Stimulated activated effector memory CD8-positive, alpha-beta T cell treated with anti-CD3 and anti-CD28 coated beads, Interleukin-12 subunit alpha, Interleukin-12 subunit beta, amount 100 ng/mL, for 72 hours (primary cell): ENCODE measurements around the gene CROCC2.

Source experiments
- ATAC-seq: fragments of 150-1000 bp; cut with Tn5 transposase; 2 replicates; pipeline ENCODE4 v1.10.0; 2021
- DNase-seq, 2 donors: peaks; one replicate each; pipeline ENCODE4 v3.0.0; 2021 to 2022; ENCODE audit warnings: low spot score in 2 of 2
- H3K27ac Mint-ChIP-seq: one replicate; pipeline ENCODE4 v1.8.0; 2022; ENCODE audit warnings: mild to moderate bottlenecking, mixed read lengths
- H3K36me3 Mint-ChIP-seq: one replicate; pipeline ENCODE4 v1.8.0; 2022; ENCODE audit warnings: mild to moderate bottlenecking, mixed read lengths
- H3K4me1 Mint-ChIP-seq: one replicate; pipeline ENCODE4 v1.8.0; 2022; ENCODE audit warnings: mixed read lengths
- H3K4me3 Mint-ChIP-seq: one replicate; pipeline ENCODE4 v1.8.0; 2022; ENCODE audit warnings: mild to moderate bottlenecking, mixed read lengths
- H3K9me3 Mint-ChIP-seq: one replicate; pipeline ENCODE4 v1.8.0; 2022; ENCODE audit warnings: mixed read lengths

The CROCC2 gene

GRCh38 chr2:240981871-240982800, 76.0 kb downstream of the CROCC2 start:
- peak; percentile 16 for ATAC-seq
- no peaks in the 10 kb centered on the region for H3K9me3 Mint-ChIP-seq
- no peak overlapping the region for H3K4me3 Mint-ChIP-seq
- DNase-seq = no peak
- H3K36me3 Mint-ChIP-seq = no peaks in the 10 kb centered on the region
- no peak overlapping the region for H3K27ac Mint-ChIP-seq
- peaks cover 5% of the 10 kb centered on the region for H3K4me1 Mint-ChIP-seq

GRCh38 chr2:240982821-240983281, 76.7 kb downstream of the CROCC2 start:
- DNase-seq = no peak

GRCh38 chr2:240983361-240983995, 77.3 kb downstream of the CROCC2 start:
- no peak overlapping the region for H3K4me3 Mint-ChIP-seq
- peaks cover 5% of the 10 kb centered on the region for H3K4me1 Mint-ChIP-seq
- no peak for DNase-seq
- H3K27ac Mint-ChIP-seq = no peak overlapping the region
- H3K36me3 Mint-ChIP-seq = no peaks in the 10 kb centered on the region
- no peaks in the 10 kb centered on the region for H3K9me3 Mint-ChIP-seq
- ATAC-seq = peak; percentile 62

More at GRCh38 chr2:240982821-240983281, 76.7 kb downstream of the CROCC2 start:
- H3K4me3 Mint-ChIP-seq = no peak overlapping the region
- peak; percentile 11 for ATAC-seq
- H3K4me1 Mint-ChIP-seq = peaks cover 5% of the 10 kb centered on the region
- no peaks in the 10 kb centered on the region for H3K9me3 Mint-ChIP-seq
- H3K36me3 Mint-ChIP-seq = no peaks in the 10 kb centered on the region
- no peak overlapping the region for H3K27ac Mint-ChIP-seq

DNA sequence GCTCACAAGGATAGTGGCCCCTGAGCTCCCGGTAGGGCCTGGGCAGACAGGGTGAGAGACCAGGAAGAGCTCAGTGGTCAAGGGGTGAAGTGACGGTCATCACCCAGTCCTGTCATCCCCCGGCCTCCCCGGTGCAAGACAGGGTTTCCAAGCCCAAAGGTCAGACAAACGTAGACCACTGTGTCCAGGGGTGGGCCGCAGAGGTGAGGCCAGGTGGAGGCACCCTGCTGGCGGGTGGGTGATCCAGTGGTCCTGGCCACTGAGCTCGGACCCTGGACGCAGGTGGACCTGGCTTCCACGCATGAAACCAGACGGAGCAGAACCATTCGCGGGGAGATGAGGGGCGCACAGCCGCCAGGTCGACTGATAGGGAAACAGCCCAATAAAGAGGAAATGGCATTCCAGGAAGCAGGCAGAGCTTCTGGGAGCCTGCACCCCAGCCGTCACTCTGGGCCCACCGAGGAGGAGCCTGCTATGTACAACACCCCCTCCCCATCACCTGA, 77.9 kb downstream of the CROCC2 start:
- H3K9me3 Mint-ChIP-seq = no peaks in the 10 kb centered on the region
- peaks cover 5% of the 10 kb centered on the region for H3K4me1 Mint-ChIP-seq
- H3K4me3 Mint-ChIP-seq = no peak overlapping the region
- ATAC-seq (no peak), DNase-seq (no peak)
- H3K36me3 Mint-ChIP-seq = no peaks in the 10 kb centered on the region
- H3K27ac Mint-ChIP-seq = no peak overlapping the region

GRCh38 chr2:240985881-240986786, 80.0 kb downstream of the CROCC2 start:
- no peaks in the 10 kb centered on the region for H3K36me3 Mint-ChIP-seq
- ATAC-seq (no peak), DNase-seq (no peak)
- no peak overlapping the region for H3K4me3 Mint-ChIP-seq
- H3K4me1 Mint-ChIP-seq = peaks cover 5% of the 10 kb centered on the region
- no peak overlapping the region for H3K27ac Mint-ChIP-seq
- no peaks in the 10 kb centered on the region for H3K9me3 Mint-ChIP-seq

DNA sequence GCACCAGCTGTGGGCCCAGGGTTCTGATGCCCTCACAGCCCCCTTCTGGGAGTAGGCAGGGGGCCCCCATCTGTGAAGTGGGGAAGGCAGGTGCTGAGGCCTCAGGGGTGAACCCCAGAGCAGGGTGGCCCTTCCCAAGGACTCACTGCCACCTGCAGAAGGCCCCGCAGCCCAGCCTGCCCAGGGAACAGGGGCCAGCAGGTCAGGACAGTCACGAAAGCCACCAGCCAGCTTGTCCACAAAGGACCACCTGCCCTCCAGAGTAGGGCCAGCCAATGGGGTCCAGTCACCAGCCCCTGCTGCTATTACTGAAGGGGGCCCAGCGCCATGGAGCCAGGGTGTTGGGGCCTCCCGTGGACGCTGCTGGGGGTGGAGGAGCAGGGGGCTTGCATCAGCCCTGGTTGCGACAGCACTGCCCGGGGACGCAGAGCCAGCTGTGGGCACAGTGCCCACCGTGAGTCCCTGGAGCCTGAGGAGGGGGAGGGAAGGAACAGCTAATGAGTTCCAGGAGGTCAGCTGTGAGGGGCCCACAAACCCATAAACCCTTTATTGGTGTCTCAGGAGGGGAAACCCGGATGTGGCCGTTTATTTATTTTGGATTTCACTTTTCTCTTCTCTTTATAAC, 80.8 kb downstream of the CROCC2 start:
- H3K36me3 Mint-ChIP-seq = no peaks in the 10 kb centered on the region
- no peak for ATAC-seq
- H3K4me1 Mint-ChIP-seq = peaks cover 5% of the 10 kb centered on the region
- no peak for DNase-seq
- H3K9me3 Mint-ChIP-seq = no peaks in the 10 kb centered on the region
- no peak overlapping the region for H3K4me3 Mint-ChIP-seq
- H3K27ac Mint-ChIP-seq = no peak overlapping the region

DNA sequence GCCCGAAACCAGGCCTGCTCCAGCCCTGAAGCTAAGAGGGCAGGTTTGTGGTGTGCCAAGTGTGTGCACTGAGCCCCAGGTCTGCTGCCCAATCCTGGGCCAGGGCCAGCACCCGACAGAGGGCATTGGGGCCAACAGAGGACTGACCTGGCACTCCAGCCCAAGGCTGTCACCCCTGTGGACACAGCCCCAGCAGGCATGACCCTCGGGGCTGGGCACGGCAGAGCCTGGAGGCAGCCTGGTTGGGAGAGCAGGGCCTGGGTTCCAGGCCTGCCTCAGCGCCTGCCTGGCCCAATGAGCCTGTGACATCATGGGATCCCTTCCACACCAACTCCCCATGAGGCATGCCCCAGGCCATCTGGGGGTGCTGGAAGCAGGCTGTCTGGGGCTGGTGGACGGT, 81.5 kb downstream of the CROCC2 start:
- no peak for ATAC-seq
- no peak overlapping the region for H3K27ac Mint-ChIP-seq
- H3K4me1 Mint-ChIP-seq = peaks cover 5% of the 10 kb centered on the region
- DNase-seq = no peak
- H3K9me3 Mint-ChIP-seq = no peaks in the 10 kb centered on the region
- H3K36me3 Mint-ChIP-seq = no peaks in the 10 kb centered on the region
- H3K4me3 Mint-ChIP-seq = no peak overlapping the region

GRCh38 chr2:240988146-240988545, 82.0 kb downstream of the CROCC2 start:
- Mint-ChIP-seq H3K4me3 (no peak overlapping the region), H3K36me3 (no peaks in the 10 kb centered on the region), H3K4me1 (peaks cover under 1% of the 10 kb centered on the region), H3K9me3 (no peaks in the 10 kb centered on the region), H3K27ac (no peak overlapping the region)
- ATAC-seq = no peak
- DNase-seq = no peak

GRCh38 chr2:240988571-240989271, 82.6 kb downstream of the CROCC2 start:
- no peak for ATAC-seq
- no peaks in the 10 kb centered on the region for H3K9me3 Mint-ChIP-seq
- H3K27ac Mint-ChIP-seq = no peak overlapping the region
- no peaks in the 10 kb centered on the region for H3K36me3 Mint-ChIP-seq
- DNase-seq = peak in 1 of 2 donors; percentile 42
- H3K4me3 Mint-ChIP-seq = no peak overlapping the region
- H3K4me1 Mint-ChIP-seq = no peaks in the 10 kb centered on the region

GRCh38 chr2:240989451-240990265, 83.5 kb downstream of the CROCC2 start:
- DNase-seq (peak in 1 of 2 donors; percentile 48), ATAC-seq (peak; percentile 2)
- no peaks in the 10 kb centered on the region for H3K4me1 Mint-ChIP-seq
- H3K4me3 Mint-ChIP-seq = no peak overlapping the region
- no peaks in the 10 kb centered on the region for H3K9me3 Mint-ChIP-seq
- H3K36me3 Mint-ChIP-seq = no peaks in the 10 kb centered on the region
- no peak overlapping the region for H3K27ac Mint-ChIP-seq

DNA sequence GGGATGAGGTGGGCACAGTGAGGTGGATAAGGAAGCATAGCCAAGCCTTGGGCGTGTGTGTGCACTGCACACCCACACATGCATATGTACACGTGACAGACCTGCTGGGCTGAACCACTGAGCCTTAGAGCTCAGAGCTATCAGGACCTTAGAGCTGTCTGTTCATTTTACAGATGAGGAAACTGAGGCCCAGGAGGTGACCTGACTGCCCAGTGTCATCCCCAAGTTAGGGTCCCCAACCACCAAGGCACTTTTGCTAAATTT, 84.1 kb downstream of the CROCC2 start:
- ATAC-seq (peak; percentile 4), DNase-seq (no peak)
- Mint-ChIP-seq H3K4me3 (no peak overlapping the region), H3K9me3 (no peaks in the 10 kb centered on the region), H3K27ac (no peak overlapping the region), H3K36me3 (no peaks in the 10 kb centered on the region), H3K4me1 (no peaks in the 10 kb centered on the region)

DNA sequence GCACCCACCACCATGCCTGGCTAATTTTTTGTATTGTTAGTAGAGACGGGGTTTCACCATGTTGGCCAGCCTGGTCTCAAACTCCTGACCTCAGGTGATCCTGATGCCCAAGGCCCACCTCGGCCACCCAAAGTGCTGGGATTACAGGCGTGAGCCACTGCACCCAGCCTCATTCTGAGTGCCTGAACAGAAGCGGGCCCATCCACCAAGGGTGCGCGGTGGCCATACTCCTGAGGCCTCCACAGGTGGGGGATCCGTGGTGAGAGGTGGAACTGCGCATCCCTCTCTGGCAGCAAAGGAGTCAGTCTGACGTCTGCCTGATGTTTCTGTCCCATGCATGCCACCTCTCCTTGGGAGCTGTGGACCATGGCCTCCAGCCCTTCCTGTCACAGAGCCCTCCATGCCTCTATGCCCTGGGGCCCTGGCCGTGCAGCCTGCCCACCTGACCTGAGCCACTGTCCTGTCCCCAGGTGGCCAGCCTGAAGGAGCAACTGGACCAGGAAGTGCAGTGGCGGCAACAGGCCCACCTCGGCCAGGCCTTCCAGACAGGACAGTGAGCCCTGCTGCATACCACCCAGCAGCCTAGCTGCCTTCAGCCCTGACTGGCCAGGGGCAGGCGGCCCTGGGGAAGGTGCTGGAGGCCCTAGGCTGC, 84.7 kb downstream of the CROCC2 start:
- Mint-ChIP-seq H3K9me3 (no peaks in the 10 kb centered on the region), H3K4me1 (no peaks in the 10 kb centered on the region), H3K27ac (no peak overlapping the region), H3K36me3 (no peaks in the 10 kb centered on the region), H3K4me3 (no peak overlapping the region)
- DNase-seq (no peak), ATAC-seq (no peak)
